NCI-H1694 (cell line): ENCODE measurements around the gene ZMIZ1.

ENCODE experiments used
- DNase-seq: peaks from one replicate; lab custom pipeline; 2025; lab: John Stamatoyannopoulos, UW

The ZMIZ1 gene

GRCh38 chr10:79173582-79174262 is 105.0 kb downstream of the ZMIZ1 start:
- no peak for DNase-seq

DNA sequence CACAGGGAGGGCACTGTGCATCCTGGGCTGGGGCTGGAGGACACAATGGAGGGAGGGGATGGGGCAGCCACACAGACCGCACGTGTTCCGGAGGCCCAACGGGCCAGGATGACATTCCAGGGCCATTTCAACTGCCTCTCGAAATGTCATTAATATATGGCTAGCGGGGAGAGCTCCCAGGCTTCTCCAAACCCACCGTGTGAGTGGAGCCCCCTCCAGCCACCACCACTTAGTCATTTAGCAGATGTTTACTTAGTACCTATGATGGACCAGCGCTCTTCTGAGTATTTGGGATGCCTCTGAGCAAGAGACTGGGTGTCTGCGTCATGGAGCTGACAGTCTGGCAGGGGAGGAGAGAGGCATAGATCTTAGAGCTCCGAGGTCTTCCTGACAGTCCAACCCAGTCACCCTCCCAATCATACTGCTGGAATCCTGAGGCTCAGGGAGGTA is 107.3 kb downstream of the ZMIZ1 start:
- DNase-seq: no peak

DNA sequence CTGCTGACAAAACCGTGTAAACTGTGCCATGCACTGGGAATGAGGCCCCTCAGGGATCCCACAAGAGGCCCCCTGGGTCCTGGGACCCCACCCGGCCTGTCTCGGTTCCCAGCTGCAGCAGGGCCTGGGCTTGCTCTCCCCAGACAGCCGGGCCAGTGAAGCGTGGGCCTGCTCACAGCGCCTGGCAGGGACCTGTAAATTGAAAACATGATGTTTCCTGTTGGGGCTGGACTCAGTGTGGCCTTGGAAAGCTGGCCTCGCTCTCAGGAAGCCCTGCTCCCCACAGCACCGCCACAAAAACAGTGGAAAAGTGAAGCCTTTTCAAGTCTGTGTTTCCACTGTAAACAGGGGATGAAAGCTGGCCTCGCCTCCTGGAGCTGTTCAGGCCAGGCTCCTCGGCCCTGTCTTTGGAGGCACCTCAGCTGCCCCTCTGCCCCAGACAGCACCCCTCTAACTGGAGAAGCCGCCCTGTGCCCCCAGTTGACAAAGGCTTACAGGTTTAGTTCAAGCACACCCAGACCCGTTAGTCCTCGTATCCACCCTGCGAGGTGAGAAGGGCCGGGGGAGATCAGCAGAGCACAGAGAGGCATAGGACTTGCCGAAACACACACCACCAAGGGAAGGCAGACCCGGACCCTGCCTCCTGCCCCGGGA is 108.3 kb downstream of the ZMIZ1 start:
- no peak for DNase-seq

GRCh38 chr10:79178070-79178576 is 109.4 kb downstream of the ZMIZ1 start:
- no peak for DNase-seq

DNA sequence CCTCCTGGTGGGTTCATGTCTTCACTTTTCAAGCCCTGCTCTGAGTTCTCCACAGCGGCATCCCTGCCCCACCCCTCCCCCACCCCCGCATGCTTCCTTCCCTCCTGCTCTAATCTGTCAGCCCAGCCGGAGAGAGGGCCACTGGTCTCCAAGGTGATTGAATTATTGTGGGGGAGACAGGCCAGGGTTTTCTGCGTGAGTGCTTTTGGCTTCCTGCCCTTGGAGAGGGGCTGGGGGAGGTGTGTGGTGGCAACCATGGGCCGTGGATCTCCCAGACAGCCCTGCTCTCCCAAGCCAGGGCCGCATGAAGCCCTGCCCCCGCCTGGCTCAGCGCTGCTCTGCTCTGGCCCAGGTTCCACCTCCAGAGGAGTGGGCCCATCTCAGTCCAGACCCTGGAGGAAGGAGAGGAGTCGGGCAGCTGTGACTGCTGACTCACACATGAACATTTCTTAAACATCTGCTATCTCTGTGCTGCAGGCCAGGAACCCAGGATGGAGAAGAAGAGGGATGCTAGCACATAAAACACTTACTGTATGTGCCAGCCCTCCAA is 109.9 kb downstream of the ZMIZ1 start:
- peak; percentile 49 for DNase-seq

DNA sequence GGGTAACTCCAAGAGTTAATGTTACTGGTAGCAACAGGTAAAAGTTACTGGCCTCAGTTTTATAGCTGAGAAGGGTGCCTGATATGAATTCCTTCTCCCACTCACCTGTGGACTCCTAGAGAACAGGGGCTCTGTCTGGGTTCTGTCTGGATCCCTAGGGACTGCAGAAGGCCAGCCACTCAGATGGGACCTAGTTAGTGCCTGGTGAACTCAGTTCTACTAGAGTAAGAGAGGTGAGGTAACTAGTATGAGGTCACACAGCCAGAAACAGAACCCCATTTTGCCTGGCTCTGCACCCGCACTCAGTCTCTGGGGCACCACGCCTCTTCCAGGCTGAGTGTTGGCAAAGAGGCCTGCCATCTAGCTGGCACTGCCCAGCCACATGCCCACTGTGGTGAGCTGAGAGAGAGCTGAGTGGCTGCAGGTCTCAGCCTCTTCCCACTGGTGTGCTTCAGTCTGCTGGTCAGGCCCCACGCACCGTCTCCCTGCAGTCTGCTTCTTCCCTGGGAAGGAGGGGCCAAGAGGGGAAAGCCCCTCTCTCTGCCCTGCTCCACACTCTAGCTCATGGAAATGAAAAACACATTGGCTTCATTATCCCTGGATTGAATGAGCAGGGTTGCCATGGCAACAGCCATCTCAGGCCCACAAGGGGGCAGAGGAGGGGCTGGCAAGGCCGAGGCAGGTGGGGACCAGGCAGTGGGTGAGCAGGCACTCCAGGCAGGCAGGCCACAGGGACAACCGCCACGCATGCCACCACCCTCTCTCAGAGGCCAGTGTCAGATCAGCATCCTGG is 110.6 kb downstream of the ZMIZ1 start:
- peak; percentile 28 for DNase-seq

- no peak for DNase-seq
These were observed 111.2 kb downstream of the ZMIZ1 start for GRCh38 chr10:79179957-79180309.

- no peak for DNase-seq
These were observed 111.9 kb downstream of the ZMIZ1 start for GRCh38 chr10:79180414-79181221.

DNA sequence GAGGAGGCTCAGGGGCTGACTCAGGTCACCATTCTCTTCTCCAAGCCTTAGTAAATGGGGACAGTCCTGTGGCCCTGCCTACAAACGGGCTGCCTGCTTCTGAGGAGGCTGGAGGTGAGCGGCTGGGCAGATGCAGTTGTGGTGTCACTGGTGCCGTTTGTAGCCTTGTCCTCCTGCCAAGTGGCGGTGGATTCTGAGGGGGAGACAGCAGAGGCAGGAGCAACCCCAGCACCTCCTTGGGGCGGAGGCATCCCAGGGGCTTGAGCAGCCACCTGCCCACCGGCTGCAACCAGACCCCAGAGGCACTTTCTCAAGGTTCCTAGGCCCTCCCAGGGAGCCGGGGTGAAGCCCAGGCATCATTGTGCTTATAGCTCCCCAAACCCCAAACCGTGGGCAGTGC is 112.5 kb downstream of the ZMIZ1 start:
- DNase-seq: no peak

- no peak for DNase-seq
These were observed 113.1 kb downstream of the ZMIZ1 start for GRCh38 chr10:79181698-79182521.

GRCh38 chr10:79182781-79183467 is 114.2 kb downstream of the ZMIZ1 start:
- no peak for DNase-seq

DNA sequence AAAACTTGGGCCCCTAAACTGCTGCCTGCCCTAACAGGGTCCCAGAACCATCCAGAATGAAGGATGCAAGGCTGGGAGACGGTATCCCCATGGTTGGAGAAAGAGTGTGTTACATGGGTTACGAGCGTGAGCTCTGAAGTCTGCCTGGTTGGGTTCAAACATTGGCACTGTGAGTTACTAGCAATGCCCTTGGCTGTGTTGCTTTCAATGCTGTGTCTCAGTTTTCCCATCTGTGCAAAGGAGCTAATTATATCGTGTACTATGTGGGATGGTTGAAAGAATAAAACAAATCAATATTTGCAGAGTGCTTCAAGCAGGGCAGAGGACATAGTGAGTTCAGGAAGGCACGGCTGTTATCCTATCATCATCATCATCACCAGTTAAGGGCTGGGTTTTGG is 114.7 kb downstream of the ZMIZ1 start:
- DNase-seq: no peak

GRCh38 chr10:79184145-79184625 is 115.4 kb downstream of the ZMIZ1 start:
- DNase-seq: no peak

DNA sequence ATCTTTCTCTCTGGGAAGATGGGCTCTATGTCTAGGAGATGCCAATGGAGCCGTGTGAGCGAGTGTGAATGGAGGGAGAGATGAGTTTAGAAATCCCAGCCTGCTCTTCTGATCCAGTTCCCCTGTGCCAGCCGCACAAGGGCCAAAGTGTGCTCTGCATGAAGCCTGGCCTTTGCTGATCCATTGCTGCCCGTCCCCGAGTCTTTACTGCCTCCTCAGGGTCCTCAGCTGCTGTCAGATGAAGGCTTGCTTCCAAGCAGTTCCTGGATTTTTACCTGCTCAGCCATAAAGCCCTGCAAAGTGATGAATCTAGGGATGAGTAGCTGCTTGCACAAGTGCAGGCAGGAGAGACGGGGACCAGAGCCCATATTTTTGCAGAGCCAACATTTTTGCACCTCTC is 115.9 kb downstream of the ZMIZ1 start:
- DNase-seq: no peak

DNA sequence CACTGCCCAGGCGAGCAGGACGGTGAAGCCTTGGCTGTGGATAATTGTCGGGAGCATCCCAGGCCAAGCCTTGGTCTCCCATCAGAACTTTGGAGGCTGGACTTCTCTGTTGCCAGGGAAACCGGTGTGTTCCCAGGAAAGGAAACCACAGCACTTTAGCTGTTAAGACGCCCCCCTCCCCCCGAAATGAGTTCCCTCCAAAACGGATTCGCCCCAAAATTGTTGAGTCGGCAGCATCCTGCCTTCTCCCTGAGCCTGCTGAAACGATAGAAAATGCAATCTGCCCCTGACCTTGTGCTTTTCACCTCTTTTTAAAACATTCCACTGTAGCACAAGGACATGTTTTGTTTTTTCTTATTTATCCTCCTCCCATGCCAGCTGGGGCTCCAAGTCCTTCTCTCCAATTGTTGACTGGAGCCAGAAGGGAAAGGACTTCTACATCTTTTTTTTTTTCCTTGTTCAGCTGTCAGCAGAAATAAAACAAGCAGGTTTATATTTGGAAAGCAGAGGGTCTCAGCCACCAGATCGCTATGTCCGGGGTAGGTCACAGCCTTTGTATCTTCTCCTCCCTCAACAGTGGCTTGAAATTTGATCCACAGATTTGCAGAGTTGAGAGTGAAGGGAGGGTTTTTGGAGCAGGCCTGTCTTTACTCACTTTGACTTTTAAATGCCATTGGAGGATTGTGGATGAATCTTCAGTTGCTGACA is 116.5 kb downstream of the ZMIZ1 start:
- DNase-seq: no peak

- no peak for DNase-seq
These were observed 117.1 kb downstream of the ZMIZ1 start for GRCh38 chr10:79185796-79186374.

- no peak for DNase-seq
These were observed 117.8 kb downstream of the ZMIZ1 start for GRCh38 chr10:79186486-79187120.

- DNase-seq: no peak
These were observed 118.6 kb downstream of the ZMIZ1 start for GRCh38 chr10:79187121-79187940.
